SK-N-SH (cell line): ENCODE results near the gene FAM76A. TPM values are rescaled to one million over a fixed set of nuclear protein-coding genes. Genes with fewer than 3 reads are reported as not detected.

Experiments
- CTCF ChIA-PET: fragments of 300-600, 350-600 bp; formaldehyde crosslinking; extraction: SDS; loops from one replicate; lab custom pipeline; 2021; lab: Yijun Ruan, JAX
- POLR2A ChIA-PET: fragments of 350-600 bp; sonication (Branson Sonifier 250); formaldehyde crosslinking; extraction: SDS; loops from one replicate; lab custom pipeline; 2020; ENCODE audit warnings: antibody characterized with exemption, inconsistent platforms; lab: Yijun Ruan, JAX
- DNase-seq: peaks from one replicate; pipeline ENCODE4 v3.0.0; 2012
- H2AFZ ChIP-seq: fragments of 200-600 bp; sonication (generic); 2 replicates; pipeline ENCODE4 v1.8.1; 2016; ENCODE audit warnings: antibody characterized with exemption, mild to moderate bottlenecking, low read depth
- H3F3A ChIP-seq: fragments of 200-600 bp; sonication (generic); replicated peaks from 2 replicates; pipeline ENCODE3; 2016; ENCODE audit warnings: antibody characterized with exemption, mild to moderate bottlenecking; ENCODE audit not compliant: insufficient read depth
- H3K27ac ChIP-seq, 2 experiments: fragments of 200-500 bp in 1 of 2; fragments of 200-600 bp in 1 of 2; sonication (Bioruptor generic) in 1 of 2; sonication (generic), shearing (Covaris generic) in 1 of 2; 2 replicates each; pipeline versions ENCODE4 v1.5.1 to v1.6.1; 2014 to 2016; ENCODE audit warnings: low read depth in 2 of 2, inconsistent platforms in 1 of 2, low read length in 1 of 2, mild to moderate bottlenecking in 1 of 2, mixed read lengths in 1 of 2
- H3K27me3 ChIP-seq: fragments of 200-600 bp; sonication (generic), shearing (Covaris generic); 2 replicates; pipeline ENCODE4 v1.6.1; 2016; ENCODE audit warnings: mixed run types; ENCODE audit not compliant: insufficient read depth
- H3K36me3 ChIP-seq, 2 experiments: fragments of 200-500 bp in 1 of 2; fragments of 200-600 bp in 1 of 2; sonication (Bioruptor generic) in 1 of 2; sonication (generic) in 1 of 2; replicated peaks in 1 of 2; 2 replicates each; pipeline versions ENCODE3 to v1.5.1; 2014 to 2016; ENCODE audit warnings: low read length in 1 of 2, mild to moderate bottlenecking in 1 of 2; ENCODE audit not compliant: insufficient read depth in 2 of 2, control insufficient read depth in 1 of 2
- H3K4me1 ChIP-seq, 2 experiments: fragments of 200-500 bp in 1 of 2; fragments of 200-600 bp in 1 of 2; sonication (Bioruptor generic) in 1 of 2; sonication (generic), shearing (Covaris generic) in 1 of 2; 2 replicates each; pipeline versions ENCODE4 v1.5.1 to v1.6.1; 2014 to 2016; ENCODE audit warnings: low read depth in 1 of 2, low read length in 1 of 2, mixed run types in 1 of 2; ENCODE audit not compliant: insufficient read depth in 2 of 2, control insufficient read depth in 1 of 2
- H3K4me2 ChIP-seq: fragments of 200-600 bp; sonication (generic), shearing (Covaris generic); 2 replicates; pipeline ENCODE4 v1.6.1; 2017; ENCODE audit warnings: mixed run types
- H3K4me3 ChIP-seq, 2 experiments: fragments of 200-500 bp in 1 of 2; fragments of 200-600 bp in 1 of 2; sonication (Bioruptor generic) in 1 of 2; sonication (generic), shearing (Covaris generic) in 1 of 2; 2 replicates each; pipeline versions ENCODE4 v1.5.1 to v1.8.1; 2014 to 2016; ENCODE audit warnings: low read depth in 2 of 2, inconsistent platforms in 1 of 2, low read length in 1 of 2, mild to moderate bottlenecking in 1 of 2, mixed read lengths in 1 of 2, moderate library complexity in 1 of 2
- H3K79me2 ChIP-seq: fragments of 200-600 bp; sonication (generic); 2 replicates; pipeline ENCODE4 v1.8.1; 2017; ENCODE audit warnings: mild to moderate bottlenecking; ENCODE audit not compliant: insufficient read depth
- H3K9ac ChIP-seq: fragments of 200-600 bp; sonication (generic); 2 replicates; pipeline ENCODE4 v1.6.1; 2017; ENCODE audit warnings: mixed run types
- H3K9me2 ChIP-seq: fragments of 200-600 bp; sonication (generic); 2 replicates; pipeline ENCODE4 v1.6.1; 2017; ENCODE audit warnings: mixed run types
- H3K9me3 ChIP-seq: fragments of 200-600 bp; sonication (generic); 2 replicates; pipeline ENCODE4 v1.6.1; 2017; ENCODE audit warnings: mixed run types, mild to moderate bottlenecking, moderate library complexity
- H4K20me1 ChIP-seq: fragments of 200-600 bp; sonication (generic); 2 replicates; pipeline ENCODE4 v1.6.1; 2017; ENCODE audit warnings: mild to moderate bottlenecking, mixed run types; ENCODE audit not compliant: insufficient read depth
- CHD2 ChIP-seq: fragments of 150-350 bp; IDR thresholded peaks from 2 replicates; pipeline ENCODE4 v1.6.1; 2018; ENCODE audit warnings: low read length; ENCODE audit not compliant: partially characterized antibody
- ELF1 ChIP-seq: IDR thresholded peaks from 2 replicates; pipeline ENCODE4 v1.4.0; 2012
- EP300 ChIP-seq, 2 experiments: IDR thresholded peaks; 2 replicates each; pipeline versions ENCODE4 v1.4.0 to v1.6.1; 2012; ENCODE audit warnings: borderline replicate concordance in 1 of 2, low read depth in 1 of 2, low read length in 1 of 2
- FOSL2 ChIP-seq: IDR thresholded peaks from 2 replicates; pipeline ENCODE4 v1.4.0; 2012; ENCODE audit warnings: low read depth, mild to moderate bottlenecking, moderate library complexity, borderline replicate concordance
- FOXJ3 ChIP-seq: sonication (generic); formaldehyde crosslinking; IDR thresholded peaks from 2 replicates; pipeline ENCODE4 v1.5.1; 2020; ENCODE audit warnings: mild to moderate bottlenecking, missing genetic modification reagents
- FOXM1 ChIP-seq: IDR thresholded peaks from 2 replicates; pipeline ENCODE4 v1.4.0; 2012; ENCODE audit warnings: low read depth, mild to moderate bottlenecking
- IRF3 ChIP-seq: fragments of 150-350 bp; IDR thresholded peaks from 2 replicates; pipeline ENCODE4 v1.6.1; 2016; ENCODE audit warnings: mild to moderate bottlenecking, low read depth, low read length
- MEF2A ChIP-seq: IDR thresholded peaks from 2 replicates; pipeline ENCODE4 v1.4.0; 2012; ENCODE audit warnings: low read depth, borderline replicate concordance
- MXI1 ChIP-seq: IDR thresholded peaks from 2 replicates; pipeline ENCODE4 v1.6.1; 2012; ENCODE audit warnings: mild to moderate bottlenecking, low read depth, low read length, improper control_type of control experiment
- POLR2AphosphoS5 ChIP-seq: IDR thresholded peaks from 2 replicates; pipeline ENCODE4 v1.6.1; 2012; ENCODE audit warnings: low read depth, low read length
- RCOR1 ChIP-seq: fragments of 150-350 bp; IDR thresholded peaks from 2 replicates; pipeline ENCODE4 v1.6.1; 2017; ENCODE audit warnings: antibody characterized with exemption, low read length
- SIN3A ChIP-seq: IDR thresholded peaks from 2 replicates; pipeline ENCODE4 v1.6.1; 2012; ENCODE audit warnings: low read depth, mild to moderate bottlenecking, low read length, moderate library complexity, borderline replicate concordance
- TCF12 ChIP-seq: IDR thresholded peaks from 2 replicates; pipeline ENCODE4 v1.4.0; 2012
- TEAD4 ChIP-seq: IDR thresholded peaks from 2 replicates; pipeline ENCODE4 v1.4.0; 2012; ENCODE audit warnings: mild to moderate bottlenecking, borderline replicate concordance; ENCODE audit not compliant: insufficient read depth
- YY1 ChIP-seq: IDR thresholded peaks from 2 replicates; pipeline ENCODE4 v1.4.0; 2012; ENCODE audit warnings: low read depth, mild to moderate bottlenecking
- WGBS: methylation state at CpG from one replicate; pipeline ENCODE4 v1.1.6; 2017; ENCODE audit warnings: low lambda C conversion rate; 5-methylcytosine and 5-hydroxymethylcytosine counted together
- polyA plus RNA-seq, 3 experiments: library from polyadenylated mRNA; depleted of rRNA; stranded (reverse); fragments of >200 nt; gene quantifications; 2 replicates each; pipeline ENCODE4 v1.2.3, GENCODE V29; 2012
- TF ChIP-seq, protein P1 (sequence below): IDR thresholded peaks from 2 replicates; pipeline ENCODE4; 2012
- TF ChIP-seq, protein P2 (sequence below): IDR thresholded peaks from 2 replicates; pipeline ENCODE4 v1.4.0; 2012; ENCODE audit warnings: low read depth, borderline replicate concordance
- TF ChIP-seq, protein P3 (sequence below): IDR thresholded peaks from 2 replicates; pipeline ENCODE4 v1.4.0; 2012; ENCODE audit warnings: low read depth, borderline replicate concordance

Gene FAM76A
- polyA plus RNA-seq, 1 of the 3 experiments (the other 2 are of a cell fraction) = 2.9 TPM

- POLR2A ChIA-PET = no interaction called here
- WGBS = 54% methylated on average over 2 of the region's 2 CpGs
Observed at GRCh38 chr1:27705545-27705944, 20.2 kb upstream of the FAM76A start.

More at GRCh38 chr1:27705545-27705944, 20.2 kb upstream of the FAM76A start:
- Histone ChIP-seq H3K79me2 (no peaks in the 10 kb centered on the region), H3K27ac (no peak overlapping the region), H2AFZ (no peak overlapping the region), H3K9me3 (no peaks in the 10 kb centered on the region; the same call in 1 of the 2 replicates), H3K36me3 (no peaks in the 10 kb centered on the region), H3F3A (no peaks in the 10 kb centered on the region), H3K9me2 (no peaks in the 10 kb centered on the region), H3K9ac (no peak overlapping the region), H3K27me3 (no peaks in the 10 kb centered on the region), H3K4me1 (no peaks in the 10 kb centered on the region), H4K20me1 (no peaks in the 10 kb centered on the region), H3K4me3 (no peak overlapping the region), H3K4me2 (no peak overlapping the region)
- DNase-seq = no peak
- CTCF ChIA-PET = interaction anchor here (1.5 kb wide), 1 partner anchor 149 kb away, joined by 3 read pairs; no protein-coding TSS in a partner anchor
- no peak for TF ChIP-seq IRF3
- TF ChIP-seq, protein P1, sequence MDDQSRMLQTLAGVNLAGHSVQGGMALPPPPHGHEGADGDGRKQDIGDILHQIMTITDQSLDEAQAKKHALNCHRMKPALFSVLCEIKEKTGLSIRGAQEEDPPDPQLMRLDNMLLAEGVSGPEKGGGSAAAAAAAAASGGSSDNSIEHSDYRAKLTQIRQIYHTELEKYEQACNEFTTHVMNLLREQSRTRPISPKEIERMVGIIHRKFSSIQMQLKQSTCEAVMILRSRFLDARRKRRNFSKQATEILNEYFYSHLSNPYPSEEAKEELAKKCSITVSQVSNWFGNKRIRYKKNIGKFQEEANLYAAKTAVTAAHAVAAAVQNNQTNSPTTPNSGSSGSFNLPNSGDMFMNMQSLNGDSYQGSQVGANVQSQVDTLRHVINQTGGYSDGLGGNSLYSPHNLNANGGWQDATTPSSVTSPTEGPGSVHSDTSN = no peak
- no peak for TF ChIP-seq MXI1
- no peak for TF ChIP-seq TCF12
- TF ChIP-seq, protein P2, sequence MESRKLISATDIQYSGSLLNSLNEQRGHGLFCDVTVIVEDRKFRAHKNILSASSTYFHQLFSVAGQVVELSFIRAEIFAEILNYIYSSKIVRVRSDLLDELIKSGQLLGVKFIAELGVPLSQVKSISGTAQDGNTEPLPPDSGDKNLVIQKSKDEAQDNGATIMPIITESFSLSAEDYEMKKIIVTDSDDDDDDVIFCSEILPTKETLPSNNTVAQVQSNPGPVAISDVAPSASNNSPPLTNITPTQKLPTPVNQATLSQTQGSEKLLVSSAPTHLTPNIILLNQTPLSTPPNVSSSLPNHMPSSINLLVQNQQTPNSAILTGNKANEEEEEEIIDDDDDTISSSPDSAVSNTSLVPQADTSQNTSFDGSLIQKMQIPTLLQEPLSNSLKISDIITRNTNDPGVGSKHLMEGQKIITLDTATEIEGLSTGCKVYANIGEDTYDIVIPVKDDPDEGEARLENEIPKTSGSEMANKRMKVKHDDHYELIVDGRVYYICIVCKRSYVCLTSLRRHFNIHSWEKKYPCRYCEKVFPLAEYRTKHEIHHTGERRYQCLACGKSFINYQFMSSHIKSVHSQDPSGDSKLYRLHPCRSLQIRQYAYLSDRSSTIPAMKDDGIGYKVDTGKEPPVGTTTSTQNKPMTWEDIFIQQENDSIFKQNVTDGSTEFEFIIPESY = no peak
- TF ChIP-seq FOXM1 = no peak
- no peak for TF ChIP-seq SIN3A
- TF ChIP-seq FOSL2 = no peak
- TF ChIP-seq TEAD4 = no peak
- no peak for TF ChIP-seq ELF1
- no peak for TF ChIP-seq FOXJ3 (CRISPR knock-in tag)
- no peak for TF ChIP-seq POLR2AphosphoS5
- TF ChIP-seq, protein P3, sequence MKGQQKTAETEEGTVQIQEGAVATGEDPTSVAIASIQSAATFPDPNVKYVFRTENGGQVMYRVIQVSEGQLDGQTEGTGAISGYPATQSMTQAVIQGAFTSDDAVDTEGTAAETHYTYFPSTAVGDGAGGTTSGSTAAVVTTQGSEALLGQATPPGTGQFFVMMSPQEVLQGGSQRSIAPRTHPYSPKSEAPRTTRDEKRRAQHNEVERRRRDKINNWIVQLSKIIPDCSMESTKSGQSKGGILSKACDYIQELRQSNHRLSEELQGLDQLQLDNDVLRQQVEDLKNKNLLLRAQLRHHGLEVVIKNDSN = no peak
- TF ChIP-seq YY1 = no peak
- no peak for TF ChIP-seq RCOR1
- TF ChIP-seq CHD2 = no peak
- TF ChIP-seq MEF2A = no peak
- TF ChIP-seq EP300 (IDR thresholded peaks at IDR 0.05; ENCODE audit: borderline replicate concordance in 1 of 2, low read depth in 1 of 2, low read length in 1 of 2) = no peak
